Pancreas (tissue), 10 donors: ENCODE measurements around the gene EVX1. TPM values are rescaled to one million over a fixed set of nuclear protein-coding genes. Genes with fewer than 3 reads are reported as not detected.
A peak's percentile ranks its signal among the peaks of the same experiment; 100 is the strongest.

Experiments
- ATAC-seq, 4 donors: fragments of 200-7000 bp; cut with Tn5 transposase; one replicate each; pipeline versions ENCODE4 v1.8.0 to v1.9.1; 2020; ENCODE audit warnings: mild to moderate bottlenecking in 4 of 4, moderate library complexity in 4 of 4
- DNase-seq, 6 donors: peaks; one replicate each; pipeline ENCODE4 v3.0.0-alpha.2; 2020
- FAIRE-seq: peaks from 2 replicates; lab custom pipeline; 2012; peaks lifted over from hg19 to GRCh38; lab: Jason Lieb, UNC
- H3K27ac ChIP-seq, 4 donors: fragments of 200-600 bp; sonication (generic); 1 replicate in 3 of 4; 2 replicates in 1 of 4; pipeline versions ENCODE4 v1.5.0 to v1.8.0; 2020
- H3K27me3 ChIP-seq, 4 donors: fragments of 200-600 bp; one replicate each; pipeline ENCODE4 v1.8.0; 2021
- H3K36me3 ChIP-seq, 3 donors: fragments of 200-600 bp; sonication (generic) in 1 of 3; one replicate each; pipeline versions ENCODE4 v1.5.0 to v1.8.0; 2020 to 2021
- H3K4me1 ChIP-seq, 3 donors: fragments of 200-600 bp; one replicate each; pipeline ENCODE4 v1.8.0; 2021
- H3K4me3 ChIP-seq, 4 donors: fragments of 200-600 bp; sonication (generic) in 2 of 4; one replicate each; pipeline versions ENCODE4 v1.5.0 to v1.8.0; 2020 to 2021
- H3K9me3 ChIP-seq, 4 donors: fragments of 200-600 bp; one replicate each; pipeline ENCODE4 v1.8.0; 2021
- WGBS, 2 donors: extraction: QIAGEN DNeasy Blood & Tissue Kit; methylation state at CpG; one replicate each; pipeline ENCODE4 v1.1.7; 2013; 5-methylcytosine and 5-hydroxymethylcytosine counted together
- intact Hi-C, 3 donors: fragments of 100-400 bp; cut with DNase I; formaldehyde crosslinking; loops; one replicate each; pipeline versions ENCODE4 v1.11.1 to v1.14.2; 2022
- polyA plus RNA-seq, 2 donors: library from polyadenylated mRNA; stranded (reverse); fragments of 200-250 nt; gene quantifications; one replicate each; pipeline ENCODE4 v1.2.3, GENCODE V29; 2013
- total RNA-seq, 6 donors: library from RNA; stranded (reverse); fragmentation: NEBNext Ultra II Directional in 4 of 6; extraction: Animal tissue kit (Norgen Biotek cat#: 25700) in 4 of 6; gene quantifications; one replicate each; pipeline versions ENCODE4 v1.2.1 to v1.2.4, GENCODE V29; 2021 to 2023
- TF ChIP-seq, protein P1 (sequence below), 4 donors: fragments of 200-600 bp; sonication (generic) in 3 of 4; IDR thresholded peaks; one replicate each; pipeline versions ENCODE4 v1.5.0 to v1.8.0; 2021; ENCODE audit warnings: antibody characterized with exemption in 4 of 4
- donor health status: healthy with polysubstance abuse.
- donor health status: DM: no; HTN: no; CAD: no; lungs with moderate emphysema.
- donor health status: DM: no; HTN: no; CAD: no.
- donor health status: control.
- donor health status: control.
- donor health status: Bipolar disorder and iron deficiency.
- donor health status: DM: yes; HTN: yes; CAD: no.
- donor health status: DM: no; HTN: no; CAD: no.
- donor health status: DM: no; HTN: no; CAD: no.
- donor health status: DM: yes; HTN: yes; CAD: no.

The EVX1 gene
- total and polyA plus RNA-seq, 8 donors, result 0.05 TPM; not detected in 7

DNA sequence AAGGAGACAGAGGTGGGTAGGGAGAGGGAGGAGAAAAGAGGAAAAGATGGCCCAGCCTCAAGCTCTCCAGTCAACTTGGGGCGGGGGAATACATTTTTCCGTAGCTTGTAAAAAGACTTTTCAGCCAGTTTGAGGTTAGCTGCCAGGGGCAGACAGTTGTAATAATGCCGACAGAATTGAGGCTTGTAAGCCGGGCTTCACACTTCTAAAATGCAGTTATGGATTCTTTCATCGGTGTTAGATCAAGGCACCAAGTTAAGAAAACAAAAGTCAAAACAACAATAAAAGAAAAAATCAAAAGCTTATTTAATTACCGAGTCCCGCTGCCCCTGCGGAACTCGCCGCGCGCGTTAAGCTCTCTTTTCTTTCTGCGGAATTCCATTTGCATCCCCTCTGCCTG lies 448 bp upstream of the EVX1 start:
- H3K27me3 ChIP-seq, result peaks cover 0 to 66% (median 23%) of the 10 kb centered on the region in 4 donors
- peaks cover 0 to 16% (median 8%) of the 10 kb centered on the region in 3 donors for H3K4me1 ChIP-seq
- DNase-seq (no peak), ATAC-seq (no peak), FAIRE-seq (no peak)
- intact Hi-C loops, result no loop called here
- TF ChIP-seq, protein P1, sequence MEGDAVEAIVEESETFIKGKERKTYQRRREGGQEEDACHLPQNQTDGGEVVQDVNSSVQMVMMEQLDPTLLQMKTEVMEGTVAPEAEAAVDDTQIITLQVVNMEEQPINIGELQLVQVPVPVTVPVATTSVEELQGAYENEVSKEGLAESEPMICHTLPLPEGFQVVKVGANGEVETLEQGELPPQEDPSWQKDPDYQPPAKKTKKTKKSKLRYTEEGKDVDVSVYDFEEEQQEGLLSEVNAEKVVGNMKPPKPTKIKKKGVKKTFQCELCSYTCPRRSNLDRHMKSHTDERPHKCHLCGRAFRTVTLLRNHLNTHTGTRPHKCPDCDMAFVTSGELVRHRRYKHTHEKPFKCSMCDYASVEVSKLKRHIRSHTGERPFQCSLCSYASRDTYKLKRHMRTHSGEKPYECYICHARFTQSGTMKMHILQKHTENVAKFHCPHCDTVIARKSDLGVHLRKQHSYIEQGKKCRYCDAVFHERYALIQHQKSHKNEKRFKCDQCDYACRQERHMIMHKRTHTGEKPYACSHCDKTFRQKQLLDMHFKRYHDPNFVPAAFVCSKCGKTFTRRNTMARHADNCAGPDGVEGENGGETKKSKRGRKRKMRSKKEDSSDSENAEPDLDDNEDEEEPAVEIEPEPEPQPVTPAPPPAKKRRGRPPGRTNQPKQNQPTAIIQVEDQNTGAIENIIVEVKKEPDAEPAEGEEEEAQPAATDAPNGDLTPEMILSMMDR (IDR thresholded peaks at IDR 0.05), result no peak
- WGBS, 2 donors, result 13 to 15% methylated on average over 14 of the region's 14 CpGs
- no peaks in the 10 kb centered on the region for H3K9me3 ChIP-seq
- H3K27ac ChIP-seq, result no peak overlapping the region
- no peaks in the 10 kb centered on the region for H3K36me3 ChIP-seq
- peak overlapping the region in 1 of 4 donors; percentile 17 for H3K4me3 ChIP-seq

DNA sequence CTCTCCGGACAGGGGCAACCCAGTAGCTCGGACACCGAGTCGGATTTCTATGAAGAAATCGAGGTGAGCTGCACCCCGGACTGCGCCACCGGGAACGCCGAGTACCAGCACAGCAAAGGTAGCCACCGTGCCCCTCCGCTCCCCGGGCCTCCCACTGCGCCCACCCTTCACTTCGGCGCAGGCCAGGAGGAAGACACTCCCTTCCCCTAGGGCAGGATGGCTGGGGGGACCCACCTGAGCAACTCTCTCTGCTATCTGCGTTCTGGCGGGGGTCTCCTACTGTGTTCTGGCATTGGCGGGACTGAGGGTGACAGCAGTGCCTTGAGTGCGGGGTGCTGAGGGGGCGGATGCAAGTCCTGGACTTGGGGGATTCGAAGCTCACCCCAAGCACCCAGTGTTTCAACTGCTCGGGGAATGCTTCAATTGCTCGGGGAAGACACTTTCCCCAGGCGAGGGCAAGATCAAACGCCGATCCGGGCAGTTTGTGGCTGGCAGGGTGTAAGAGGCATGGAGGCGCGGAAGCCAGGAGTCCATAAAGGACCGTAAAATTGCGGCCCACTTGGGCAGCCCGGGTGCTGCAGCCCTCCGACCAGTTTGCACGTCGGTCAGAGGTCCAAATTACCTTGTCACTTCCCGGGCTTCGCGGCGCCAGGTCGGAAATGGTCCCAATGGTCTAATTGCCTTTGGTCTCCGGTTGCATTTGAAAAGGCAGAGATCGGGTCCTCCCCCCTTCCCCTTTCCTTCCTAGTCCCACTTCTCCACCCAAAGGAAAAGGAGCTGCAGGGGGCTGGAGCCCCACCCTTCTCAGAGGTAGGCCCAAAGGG lies 950 bp downstream of the EVX1 start:
- FAIRE-seq (no peak), ATAC-seq (no peak), DNase-seq (no peak)
- WGBS, 2 donors, result 7 to 8% methylated on average over 43 of the region's 43 CpGs
- intact Hi-C loops, result no loop called here
- H3K36me3 ChIP-seq, result no peaks in the 10 kb centered on the region
- peaks cover 0 to 75% (median 25%) of the 10 kb centered on the region in 4 donors for H3K27me3 ChIP-seq
- no peaks in the 10 kb centered on the region for H3K9me3 ChIP-seq
- peak overlapping the region in 1 of 4 donors; percentile 17 for H3K4me3 ChIP-seq
- H3K27ac ChIP-seq, result no peak overlapping the region
- peaks cover 0 to 16% (median 8%) of the 10 kb centered on the region in 3 donors for H3K4me1 ChIP-seq
- TF ChIP-seq, protein P1 (IDR thresholded peaks at IDR 0.05), result no peak

DNA sequence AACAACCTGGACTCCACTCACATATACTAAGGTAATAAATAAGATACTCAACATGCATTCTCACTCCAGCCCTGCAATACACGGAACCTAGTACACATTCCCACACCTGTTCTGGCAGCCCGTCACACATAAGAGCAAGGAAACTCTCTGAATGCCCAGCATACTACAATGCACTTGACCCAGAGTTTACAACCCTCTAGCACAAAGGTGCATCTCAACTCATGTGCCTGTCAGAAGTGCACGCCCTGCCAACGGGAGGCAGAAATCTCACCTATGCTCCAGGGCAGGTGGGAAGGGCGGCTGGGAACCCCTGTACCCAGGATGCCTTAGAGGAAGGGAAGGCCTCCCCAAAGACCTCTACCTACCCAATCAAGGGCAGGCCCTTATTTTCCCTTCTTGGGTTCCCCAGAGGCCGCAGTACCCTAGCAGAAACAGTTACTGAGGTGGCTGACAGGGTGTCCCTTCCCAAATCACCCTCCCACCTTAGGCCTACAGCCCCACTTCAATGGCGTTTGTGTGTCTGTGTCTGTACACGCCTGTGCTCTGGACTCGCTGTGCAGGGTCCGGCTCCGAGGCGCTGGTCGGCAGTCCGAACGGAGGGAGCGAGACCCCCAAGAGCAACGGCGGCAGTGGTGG lies 2.0 kb downstream of the EVX1 start:
- H3K27ac ChIP-seq, result no peak overlapping the region
- H3K4me3 ChIP-seq, result no peak overlapping the region
- H3K27me3 ChIP-seq, result peaks cover 4 to 79% (median 27%) of the 10 kb centered on the region in 4 donors
- TF ChIP-seq, protein P1 (IDR thresholded peaks at IDR 0.05), result no peak
- H3K4me1 ChIP-seq, result peaks cover 0 to 16% (median 8%) of the 10 kb centered on the region in 3 donors
- 23 to 24% methylated on average over 18 of the region's 18 CpGs for WGBS, 2 donors
- H3K9me3 ChIP-seq, result no peaks in the 10 kb centered on the region
- FAIRE-seq (no peak), ATAC-seq (no peak), DNase-seq (no peak)
- H3K36me3 ChIP-seq, result no peaks in the 10 kb centered on the region
- intact Hi-C loops, result no loop called here

DNA sequence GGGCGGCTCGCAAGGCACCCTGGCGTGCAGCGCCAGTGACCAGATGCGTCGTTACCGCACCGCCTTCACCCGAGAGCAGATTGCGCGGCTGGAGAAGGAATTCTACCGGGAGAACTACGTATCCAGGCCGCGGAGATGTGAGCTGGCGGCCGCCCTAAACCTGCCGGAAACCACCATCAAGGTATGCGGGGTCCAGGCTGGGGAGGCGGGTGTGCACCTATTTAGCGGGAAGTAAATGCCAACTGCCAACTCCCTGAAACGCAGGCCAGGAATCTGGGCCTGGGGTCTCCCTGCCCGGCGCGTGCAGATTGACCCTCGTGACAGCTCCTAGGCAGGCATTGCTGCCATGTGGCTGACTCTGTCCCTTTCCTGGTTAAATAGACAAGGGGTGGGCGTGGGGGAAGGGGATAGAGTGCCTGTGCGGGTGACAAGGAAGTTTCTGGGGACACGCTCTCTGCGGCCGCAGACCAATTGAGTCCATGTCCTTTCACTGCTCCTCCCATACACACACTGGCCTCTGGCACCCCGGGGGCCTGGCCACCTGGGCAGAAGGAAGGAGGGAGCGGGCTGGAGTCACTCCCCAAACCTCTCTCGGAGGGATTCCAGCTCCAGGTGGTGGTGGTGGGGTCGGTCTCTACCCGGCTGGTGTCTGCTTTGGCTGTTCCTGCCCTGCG lies 2.7 kb downstream of the EVX1 start:
- 12 to 13% methylated on average over 35 to 37 of the region's 37 CpGs for WGBS, 2 donors
- Histone ChIP-seq H3K9me3 (no peaks in the 10 kb centered on the region), H3K36me3 (no peaks in the 10 kb centered on the region), H3K27me3 (peaks cover 4 to 85% (median 27%) of the 10 kb centered on the region in 4 donors), H3K27ac (no peak overlapping the region), H3K4me3 (peak overlapping the region in 2 of 4 donors; percentile 18 to 39), H3K4me1 (peaks cover 0 to 16% (median 8%) of the 10 kb centered on the region in 3 donors)
- peak in 2 of 4 donors; percentile 17 to 18 for ATAC-seq
- intact Hi-C loops, result no loop called here
- peak in 2 of 6 donors; percentile 55 to 66 for DNase-seq
- no peak for FAIRE-seq
- TF ChIP-seq, protein P1 (IDR thresholded peaks at IDR 0.05), result no peak
